IPS-15b (cell line): ENCODE data around the gene SH2D4B.

Experiments used
- H3K27me3 ChIP-seq: one replicate; pipeline ENCODE4 v1.6.1; 2013; ENCODE audit warnings: low read length; ENCODE audit not compliant: control insufficient read depth, insufficient read depth
- H3K36me3 ChIP-seq: one replicate; pipeline ENCODE4 v1.6.1; 2013; ENCODE audit warnings: low read length; ENCODE audit not compliant: control insufficient read depth, insufficient read depth
- H3K4me1 ChIP-seq: one replicate; pipeline ENCODE4 v1.6.1; 2013; ENCODE audit warnings: mild to moderate bottlenecking, low read length; ENCODE audit not compliant: control insufficient read depth, insufficient read depth
- H3K4me3 ChIP-seq: one replicate; pipeline ENCODE4 v1.5.1; 2013; ENCODE audit warnings: low read depth, low read length
- H3K9ac ChIP-seq: one replicate; pipeline ENCODE4 v1.6.1; 2013; ENCODE audit warnings: low read depth, mild to moderate bottlenecking, low read length
- H3K9me3 ChIP-seq: one replicate; pipeline ENCODE4 v1.6.1; 2013; ENCODE audit warnings: mild to moderate bottlenecking, low read length; ENCODE audit not compliant: control insufficient read depth, insufficient read depth

The SH2D4B gene

DNA sequence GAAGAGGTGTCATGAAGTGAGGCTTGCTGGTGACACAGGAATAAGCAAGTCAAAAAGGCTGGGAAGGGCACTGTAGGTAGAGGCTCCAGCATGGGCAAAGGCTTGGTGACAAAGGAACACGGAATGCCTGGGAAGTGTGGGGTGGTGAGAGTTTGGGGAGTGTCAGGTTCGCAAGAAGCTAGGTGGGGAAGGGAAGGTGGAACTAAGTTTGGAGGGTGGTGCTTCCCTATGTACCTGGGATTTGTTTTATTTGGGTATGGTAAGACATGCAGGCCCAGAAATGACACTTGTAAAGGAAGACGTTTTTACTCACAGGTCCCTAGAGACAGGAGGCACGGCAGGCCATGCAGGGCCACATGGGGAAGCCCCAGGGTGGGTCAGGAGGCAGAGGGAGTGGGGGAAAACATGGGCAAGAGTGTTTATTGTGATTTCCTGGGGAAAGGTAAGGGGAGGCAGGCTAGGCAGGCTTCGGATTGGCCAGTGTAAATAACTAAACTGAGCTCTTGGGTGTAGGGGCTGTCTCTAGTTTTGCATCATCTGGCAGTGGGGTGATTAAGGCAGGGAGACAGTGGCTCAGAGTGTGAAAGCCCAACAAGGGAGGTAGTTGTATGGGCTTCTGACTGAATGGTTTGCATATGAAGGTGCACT, 52.1 kb downstream of the SH2D4B start:
- no peaks in the 10 kb centered on the region for H3K9me3 ChIP-seq
- H3K4me1 ChIP-seq, result no peaks in the 10 kb centered on the region
- no peak overlapping the region for H3K4me3 ChIP-seq
- no peaks in the 10 kb centered on the region for H3K36me3 ChIP-seq
- no peaks in the 10 kb centered on the region for H3K27me3 ChIP-seq
- no peak overlapping the region for H3K9ac ChIP-seq

DNA sequence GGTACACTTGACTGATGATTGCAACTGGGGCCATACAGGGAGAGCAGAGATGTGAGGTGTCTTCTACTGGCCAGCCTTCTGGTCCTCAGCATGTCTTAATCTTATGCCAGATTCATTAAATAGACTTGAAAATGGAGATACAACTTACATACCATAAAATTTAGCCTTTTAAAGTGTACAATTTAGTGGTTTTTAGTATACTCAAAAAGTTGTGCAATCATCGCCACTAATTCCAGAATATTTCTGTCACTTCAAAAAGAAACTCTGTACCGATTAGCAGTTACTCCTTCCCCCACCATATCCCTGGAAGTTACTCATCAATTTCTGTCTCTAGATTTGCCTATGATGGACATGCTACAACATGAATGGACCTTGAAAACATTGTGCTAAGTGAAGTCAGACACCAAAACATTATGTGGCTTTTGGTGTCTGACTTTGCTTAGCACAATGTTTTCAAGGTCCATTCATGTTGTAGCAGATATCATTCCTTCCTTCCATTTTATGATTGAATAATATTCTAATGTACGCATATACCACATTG, 53.0 kb downstream of the SH2D4B start:
- Histone ChIP-seq H3K9ac (no peak overlapping the region), H3K4me3 (no peak overlapping the region), H3K4me1 (no peaks in the 10 kb centered on the region), H3K9me3 (no peaks in the 10 kb centered on the region), H3K36me3 (no peaks in the 10 kb centered on the region), H3K27me3 (no peaks in the 10 kb centered on the region)

DNA sequence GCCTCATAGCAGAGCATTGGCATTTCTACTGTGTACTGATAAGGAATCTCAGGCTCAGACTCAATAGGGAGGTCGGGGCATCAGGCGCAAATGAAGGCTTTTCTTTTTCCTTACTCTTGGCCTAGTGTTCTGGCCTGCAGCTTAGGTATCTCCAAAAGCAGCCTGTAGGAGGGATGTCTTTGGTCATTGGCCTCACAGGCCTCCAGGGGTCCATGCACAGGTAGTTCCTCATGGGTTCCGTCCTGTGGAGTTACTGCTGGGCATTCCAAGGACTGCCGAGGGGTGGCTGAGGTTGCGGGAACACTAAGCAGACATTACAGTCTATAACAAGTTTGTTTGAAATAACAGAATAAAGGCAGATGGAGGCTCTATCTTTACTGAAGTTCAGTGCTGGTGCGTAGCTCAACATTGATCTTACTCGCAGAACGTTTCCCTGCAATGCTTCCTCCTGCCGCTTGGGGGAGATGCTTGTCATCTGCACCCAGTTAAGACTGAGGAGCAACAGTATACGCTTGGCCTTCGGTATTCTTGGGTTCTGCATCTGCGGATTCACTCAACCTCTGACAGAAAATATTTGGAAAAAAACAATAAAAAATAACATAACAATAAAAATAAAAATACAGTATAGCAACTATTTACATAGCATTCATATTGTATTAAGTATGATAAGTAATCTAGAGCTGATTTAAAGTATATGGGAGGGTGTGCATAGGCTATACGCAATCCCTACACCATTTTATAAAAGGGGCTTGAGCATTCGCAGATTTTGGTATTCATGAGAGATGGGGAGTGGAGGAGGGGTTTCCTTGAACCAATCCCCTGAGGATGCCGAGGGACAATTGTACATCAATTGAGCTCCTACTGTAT, 58.9 kb downstream of the SH2D4B start:
- Histone ChIP-seq H3K4me1 (no peaks in the 10 kb centered on the region), H3K36me3 (no peaks in the 10 kb centered on the region), H3K4me3 (no peak overlapping the region), H3K9ac (no peak overlapping the region), H3K27me3 (no peaks in the 10 kb centered on the region), H3K9me3 (no peaks in the 10 kb centered on the region)

DNA sequence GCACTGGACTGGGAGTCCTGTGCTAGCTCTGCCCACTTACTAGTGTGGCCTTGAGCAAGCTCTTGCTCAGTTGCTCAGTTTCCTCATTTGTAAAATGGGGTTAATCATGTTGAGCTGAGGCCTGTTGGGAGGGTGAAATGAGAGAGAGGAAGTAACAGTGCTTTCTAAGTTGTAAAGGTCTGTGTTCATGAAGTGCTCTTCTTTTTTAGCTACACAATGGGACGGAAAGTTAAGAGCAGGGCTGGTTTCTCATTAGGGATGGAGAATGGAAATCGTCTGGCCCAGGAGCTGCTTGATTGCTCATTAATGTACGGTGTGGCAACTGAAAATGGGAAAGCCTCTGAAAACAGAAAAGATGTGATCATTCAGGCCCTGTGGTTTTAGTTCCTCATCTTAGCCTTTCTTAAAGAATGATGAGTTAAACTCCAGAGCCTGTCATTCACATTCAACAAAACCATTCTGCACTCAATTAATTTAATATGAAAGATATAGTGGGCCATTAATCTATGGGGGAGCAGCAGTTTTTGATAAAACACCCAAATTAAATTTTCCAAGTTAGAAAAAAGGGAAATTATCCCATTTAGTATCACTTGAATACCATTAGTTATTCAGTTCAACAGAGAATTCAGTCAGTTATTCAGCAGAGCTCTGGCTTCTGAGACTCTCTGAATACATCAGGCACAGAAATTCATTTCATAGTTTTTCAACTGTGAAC, 60.5 kb downstream of the SH2D4B start:
- H3K9ac ChIP-seq, result no peak overlapping the region
- no peaks in the 10 kb centered on the region for H3K36me3 ChIP-seq
- no peaks in the 10 kb centered on the region for H3K9me3 ChIP-seq
- H3K4me1 ChIP-seq, result no peaks in the 10 kb centered on the region
- H3K4me3 ChIP-seq, result no peak overlapping the region
- no peaks in the 10 kb centered on the region for H3K27me3 ChIP-seq

DNA sequence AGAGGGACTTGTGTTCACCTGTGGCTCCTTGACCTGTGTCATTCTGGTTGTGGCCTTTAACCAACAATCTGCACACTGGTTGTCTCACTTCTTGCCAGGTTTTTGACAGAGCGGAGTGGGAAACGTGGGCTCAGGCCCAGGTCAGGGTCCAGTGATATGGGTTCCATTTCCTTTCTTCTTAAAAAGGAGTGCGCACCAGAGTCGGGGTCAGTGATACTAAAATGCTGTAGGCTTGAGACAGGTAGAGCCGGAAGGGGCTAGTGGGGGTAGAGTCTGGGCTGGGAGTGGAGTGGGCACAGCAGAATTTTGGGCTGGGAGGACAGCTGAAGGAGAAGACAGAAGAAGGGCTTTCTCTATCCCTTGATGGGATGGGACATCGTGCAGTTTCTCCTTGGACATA, 61.2 kb downstream of the SH2D4B start:
- no peaks in the 10 kb centered on the region for H3K4me1 ChIP-seq
- no peaks in the 10 kb centered on the region for H3K36me3 ChIP-seq
- H3K9me3 ChIP-seq, result no peaks in the 10 kb centered on the region
- no peaks in the 10 kb centered on the region for H3K27me3 ChIP-seq
- H3K4me3 ChIP-seq, result no peak overlapping the region
- H3K9ac ChIP-seq, result no peak overlapping the region

DNA sequence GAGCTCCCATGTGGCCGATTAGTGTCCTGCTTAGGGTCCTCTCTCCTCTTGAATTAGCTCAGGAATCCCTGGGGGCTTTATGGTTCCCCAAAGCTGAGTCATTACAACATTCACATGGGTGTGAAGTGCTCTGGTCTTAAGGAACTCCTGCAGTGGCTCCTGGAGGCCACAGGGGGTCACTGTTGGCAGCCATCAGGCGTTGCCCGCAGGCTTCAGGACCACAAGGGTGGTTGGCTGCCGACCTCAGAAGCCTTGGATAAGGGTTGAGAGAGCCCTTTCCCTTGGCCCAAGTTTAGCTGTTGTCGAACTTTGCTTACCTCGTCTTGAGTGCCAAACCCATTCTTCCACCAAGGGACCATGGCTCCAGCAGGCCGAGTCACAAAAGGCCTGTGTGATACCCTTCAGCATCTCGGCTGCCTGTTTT, 61.7 kb downstream of the SH2D4B start:
- H3K36me3 ChIP-seq, result no peaks in the 10 kb centered on the region
- H3K9me3 ChIP-seq, result no peaks in the 10 kb centered on the region
- H3K4me1 ChIP-seq, result no peaks in the 10 kb centered on the region
- no peaks in the 10 kb centered on the region for H3K27me3 ChIP-seq
- no peak overlapping the region for H3K4me3 ChIP-seq
- H3K9ac ChIP-seq, result no peak overlapping the region

DNA sequence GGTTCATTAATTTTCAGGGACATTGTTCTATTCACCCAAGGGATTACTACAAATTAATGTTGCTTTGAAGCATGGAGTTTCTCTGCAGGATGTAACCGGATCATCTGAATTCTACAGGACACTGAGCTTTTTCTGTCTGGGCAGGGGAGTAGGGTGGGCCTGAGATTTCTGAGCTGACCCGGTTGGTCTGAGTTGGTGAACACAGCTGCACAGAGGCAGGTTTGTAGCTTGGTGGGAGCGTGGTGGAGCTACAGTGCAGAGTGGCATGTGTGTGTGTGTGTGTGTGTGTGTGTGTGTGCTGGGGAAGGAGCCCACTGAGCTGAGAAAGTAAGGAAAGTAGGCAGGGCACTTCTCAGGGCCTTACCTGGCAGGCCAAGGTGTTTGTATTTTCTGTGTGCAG, 62.6 kb downstream of the SH2D4B start:
- H3K4me3 ChIP-seq, result no peak overlapping the region
- no peaks in the 10 kb centered on the region for H3K9me3 ChIP-seq
- no peaks in the 10 kb centered on the region for H3K36me3 ChIP-seq
- no peaks in the 10 kb centered on the region for H3K27me3 ChIP-seq
- no peaks in the 10 kb centered on the region for H3K4me1 ChIP-seq
- H3K9ac ChIP-seq, result no peak overlapping the region

DNA sequence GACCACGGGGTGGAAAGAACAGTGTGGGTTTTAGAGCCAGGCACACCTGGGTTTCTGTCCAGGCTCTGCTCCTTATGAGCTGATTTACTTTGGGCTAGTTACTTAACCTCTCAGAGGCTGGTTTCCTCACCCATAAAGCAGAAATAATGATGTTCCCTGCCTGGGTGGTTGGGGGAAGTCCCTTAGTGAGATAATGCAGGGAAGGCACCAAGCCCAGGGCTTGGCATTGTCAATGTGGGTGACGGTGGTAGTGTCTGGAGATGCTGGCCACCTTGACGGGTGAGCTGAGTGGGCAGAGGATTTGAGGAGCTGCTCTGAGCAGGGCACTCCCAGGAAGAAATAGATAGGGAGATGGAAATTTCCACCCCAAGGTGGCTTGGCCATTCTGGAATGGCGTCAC, 65.2 kb downstream of the SH2D4B start:
- H3K9me3 ChIP-seq, result no peaks in the 10 kb centered on the region
- H3K36me3 ChIP-seq, result no peaks in the 10 kb centered on the region
- H3K4me3 ChIP-seq, result no peak overlapping the region
- no peaks in the 10 kb centered on the region for H3K27me3 ChIP-seq
- no peak overlapping the region for H3K9ac ChIP-seq
- H3K4me1 ChIP-seq, result no peaks in the 10 kb centered on the region

DNA sequence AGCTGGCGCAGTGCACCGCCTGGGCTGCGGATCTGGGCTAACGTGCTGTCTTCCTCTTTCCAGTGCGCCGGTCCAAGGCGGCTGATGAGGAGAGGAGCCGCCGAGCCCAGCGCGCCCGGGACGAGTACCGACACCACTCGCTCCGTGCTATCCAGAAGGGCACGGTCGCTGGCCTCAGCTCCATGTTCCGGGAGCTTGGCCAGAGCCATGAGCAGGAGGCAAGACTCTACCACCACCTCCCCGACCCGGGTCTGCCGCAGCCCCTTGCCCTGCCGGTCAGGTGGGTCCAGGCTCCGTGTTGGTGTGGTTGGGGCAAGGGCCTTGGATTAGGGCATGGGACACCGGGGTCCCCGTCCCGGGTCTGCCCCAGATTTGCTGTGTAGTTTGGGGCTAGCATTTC, 65.8 kb downstream of the SH2D4B start:
- Histone ChIP-seq H3K36me3 (no peaks in the 10 kb centered on the region), H3K4me3 (no peak overlapping the region), H3K9me3 (no peaks in the 10 kb centered on the region), H3K27me3 (no peaks in the 10 kb centered on the region), H3K4me1 (no peaks in the 10 kb centered on the region), H3K9ac (no peak overlapping the region)

DNA sequence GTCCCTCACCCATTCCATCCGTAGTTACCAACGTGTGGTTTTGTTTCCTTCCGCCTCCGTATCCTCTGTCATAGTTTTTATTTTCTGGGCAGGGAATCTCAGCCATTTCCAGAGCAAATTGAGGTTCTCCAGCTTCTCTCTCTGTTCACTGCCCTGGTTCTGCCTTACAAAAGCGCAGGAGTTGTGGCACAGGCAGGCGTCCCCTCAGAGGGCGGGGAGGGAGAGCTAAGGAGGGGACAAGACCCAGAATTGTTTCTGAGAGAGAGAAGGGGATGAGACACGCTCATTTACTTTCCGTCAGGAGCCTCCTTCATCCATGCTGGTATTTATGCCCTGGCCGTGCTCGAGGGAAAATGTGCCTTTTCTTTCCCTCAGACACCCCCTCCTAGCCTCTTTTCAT, 71.0 kb downstream of the SH2D4B start:
- no peaks in the 10 kb centered on the region for H3K36me3 ChIP-seq
- H3K27me3 ChIP-seq, result no peaks in the 10 kb centered on the region
- no peak overlapping the region for H3K9ac ChIP-seq
- no peak overlapping the region for H3K4me3 ChIP-seq
- H3K9me3 ChIP-seq, result no peaks in the 10 kb centered on the region
- no peaks in the 10 kb centered on the region for H3K4me1 ChIP-seq

DNA sequence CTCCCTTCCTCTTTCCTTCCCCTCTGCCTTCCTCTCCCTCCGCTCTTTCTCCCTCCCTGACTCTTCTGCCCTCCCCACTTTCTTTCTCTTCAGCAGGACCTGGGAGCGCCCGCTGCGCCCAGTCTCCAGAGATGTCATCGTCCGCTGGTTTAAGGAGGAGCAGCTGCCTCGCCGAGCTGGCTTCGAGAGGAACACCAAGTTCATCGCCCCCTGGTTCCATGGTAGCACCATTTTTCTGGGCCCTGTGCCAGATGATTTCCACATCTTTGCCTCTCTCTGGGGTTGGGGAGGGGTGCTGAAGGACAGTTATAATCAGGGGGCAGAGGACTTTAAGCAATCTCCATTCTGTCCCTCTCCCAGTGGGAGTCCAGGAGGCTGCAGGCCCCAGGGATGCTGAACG, 71.6 kb downstream of the SH2D4B start:
- Histone ChIP-seq H3K4me1 (no peaks in the 10 kb centered on the region), H3K27me3 (no peaks in the 10 kb centered on the region), H3K9me3 (no peaks in the 10 kb centered on the region), H3K9ac (no peak overlapping the region), H3K4me3 (no peak overlapping the region), H3K36me3 (no peaks in the 10 kb centered on the region)
